Fibroblast of pulmonary artery (primary cell): ENCODE results near the gene ANO2.

ENCODE experiments used
- DNase-seq: peaks from one replicate; pipeline ENCODE4 v3.0.0-alpha.2; 2010; ENCODE audit warnings: low read depth
- H3K4me3 ChIP-seq: replicated peaks from 2 replicates; pipeline ENCODE4 v1.5.1; 2011; ENCODE audit warnings: low read depth, mild to moderate bottlenecking, control low read depth, low read length, moderate library complexity
- TF ChIP-seq, protein P1 (sequence below): IDR thresholded peaks from 2 replicates; pipeline ENCODE4 v1.5.1; 2011; ENCODE audit warnings: mild to moderate bottlenecking, control low read depth, low read length, inconsistent platforms; ENCODE audit errors: missing control alignments

Gene ANO2

DNA sequence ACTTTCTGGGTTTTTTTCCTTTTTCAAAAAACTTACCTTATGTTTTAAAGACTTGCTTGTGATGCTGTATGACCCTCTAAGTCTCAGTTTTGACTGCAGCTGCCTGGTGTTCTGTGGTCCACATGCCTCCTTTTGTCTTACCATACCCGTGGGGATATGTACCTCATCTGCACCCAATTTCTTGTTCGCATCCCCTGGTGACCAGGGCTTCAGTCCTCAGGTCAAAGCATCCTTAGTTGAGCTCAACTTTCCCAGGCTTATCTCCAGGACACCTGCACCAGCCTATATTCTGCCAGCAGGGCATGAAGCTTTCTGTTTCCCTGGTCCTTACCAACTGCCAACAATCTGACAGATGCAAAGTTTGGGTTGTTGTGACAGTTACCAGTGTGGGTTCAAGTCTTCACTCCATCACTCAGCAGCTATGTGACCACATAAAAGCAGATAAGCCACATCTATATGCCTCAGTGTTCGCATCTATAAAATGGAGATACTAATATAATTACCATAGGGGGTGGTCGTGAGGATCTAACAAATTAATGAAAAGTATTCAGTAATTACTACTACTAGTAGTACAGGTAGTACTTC, 419.2 kb downstream of the ANO2 start:
- no peak for DNase-seq
- no peak overlapping the region for H3K4me3 ChIP-seq
- TF ChIP-seq, protein P1, sequence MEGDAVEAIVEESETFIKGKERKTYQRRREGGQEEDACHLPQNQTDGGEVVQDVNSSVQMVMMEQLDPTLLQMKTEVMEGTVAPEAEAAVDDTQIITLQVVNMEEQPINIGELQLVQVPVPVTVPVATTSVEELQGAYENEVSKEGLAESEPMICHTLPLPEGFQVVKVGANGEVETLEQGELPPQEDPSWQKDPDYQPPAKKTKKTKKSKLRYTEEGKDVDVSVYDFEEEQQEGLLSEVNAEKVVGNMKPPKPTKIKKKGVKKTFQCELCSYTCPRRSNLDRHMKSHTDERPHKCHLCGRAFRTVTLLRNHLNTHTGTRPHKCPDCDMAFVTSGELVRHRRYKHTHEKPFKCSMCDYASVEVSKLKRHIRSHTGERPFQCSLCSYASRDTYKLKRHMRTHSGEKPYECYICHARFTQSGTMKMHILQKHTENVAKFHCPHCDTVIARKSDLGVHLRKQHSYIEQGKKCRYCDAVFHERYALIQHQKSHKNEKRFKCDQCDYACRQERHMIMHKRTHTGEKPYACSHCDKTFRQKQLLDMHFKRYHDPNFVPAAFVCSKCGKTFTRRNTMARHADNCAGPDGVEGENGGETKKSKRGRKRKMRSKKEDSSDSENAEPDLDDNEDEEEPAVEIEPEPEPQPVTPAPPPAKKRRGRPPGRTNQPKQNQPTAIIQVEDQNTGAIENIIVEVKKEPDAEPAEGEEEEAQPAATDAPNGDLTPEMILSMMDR = no peak

DNA sequence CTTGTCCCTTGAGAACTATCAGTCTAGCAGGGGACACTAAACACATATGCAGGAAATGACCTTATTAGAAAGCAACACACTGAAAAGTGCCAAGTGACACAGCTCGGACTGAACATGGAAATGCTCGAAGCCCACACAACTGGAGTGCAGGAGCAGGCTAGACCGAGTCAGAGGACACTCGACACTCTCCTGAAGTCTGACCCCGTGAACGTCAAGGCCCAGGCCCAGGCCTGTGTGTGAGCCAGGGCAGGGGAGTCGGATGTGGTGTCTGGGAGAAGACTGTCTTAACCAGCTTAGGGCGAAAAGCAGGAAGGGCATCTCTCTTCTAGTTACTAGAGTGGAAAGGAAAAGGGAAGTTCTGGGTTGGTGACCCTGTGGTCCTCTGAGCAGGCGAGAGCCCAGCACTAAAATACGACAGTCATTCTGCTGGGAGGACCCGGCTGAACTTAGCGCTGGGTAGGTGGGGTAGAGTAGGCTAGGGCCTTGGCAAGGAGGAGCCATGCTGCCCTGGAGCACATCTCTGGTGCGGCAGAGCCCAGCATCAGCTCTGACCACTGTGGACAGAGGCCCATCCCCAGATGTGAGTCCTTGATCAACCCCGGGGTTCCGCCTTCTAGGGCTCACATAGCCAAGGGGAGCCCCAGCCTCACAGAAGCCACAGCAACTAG, 420.2 kb downstream of the ANO2 start:
- DNase-seq = no peak
- no peak overlapping the region for H3K4me3 ChIP-seq

DNA sequence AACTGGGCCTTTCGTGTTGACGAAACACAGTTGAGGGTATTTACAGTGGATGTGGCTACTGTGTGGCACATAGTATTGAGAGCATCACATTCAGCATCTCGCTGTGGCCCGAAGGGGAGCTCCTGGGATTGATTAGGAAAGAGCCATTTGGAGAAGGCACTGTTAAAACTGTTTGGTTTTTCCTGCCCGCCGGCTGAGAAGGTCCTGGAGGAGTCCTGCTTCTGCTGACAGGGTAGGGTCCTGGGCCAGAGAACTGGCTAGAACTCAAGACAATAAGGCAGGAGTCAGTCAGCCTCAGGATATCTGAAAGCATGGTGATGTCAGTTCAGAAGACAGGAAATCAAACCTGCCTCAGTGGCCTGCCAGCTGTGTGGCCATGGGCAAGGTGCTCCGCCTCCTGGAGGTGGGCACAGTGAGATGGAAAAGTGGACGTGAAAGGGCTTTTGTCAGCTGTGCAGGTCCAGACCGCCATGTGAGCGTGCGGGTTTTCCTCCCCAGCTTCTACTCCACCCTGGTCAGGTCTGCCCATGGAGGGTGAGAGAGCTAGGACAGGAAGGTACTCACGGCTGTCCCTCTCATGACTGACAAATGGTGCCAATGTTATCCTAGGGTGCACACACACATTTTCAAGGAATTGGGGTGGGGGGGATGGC, 420.8 kb downstream of the ANO2 start:
- no peak overlapping the region for H3K4me3 ChIP-seq
- no peak for DNase-seq
- TF ChIP-seq, protein P1 = no peak

More for the DNA sequence above, 420.2 kb downstream of the ANO2 start:
- TF ChIP-seq, protein P1 = no peak

DNA sequence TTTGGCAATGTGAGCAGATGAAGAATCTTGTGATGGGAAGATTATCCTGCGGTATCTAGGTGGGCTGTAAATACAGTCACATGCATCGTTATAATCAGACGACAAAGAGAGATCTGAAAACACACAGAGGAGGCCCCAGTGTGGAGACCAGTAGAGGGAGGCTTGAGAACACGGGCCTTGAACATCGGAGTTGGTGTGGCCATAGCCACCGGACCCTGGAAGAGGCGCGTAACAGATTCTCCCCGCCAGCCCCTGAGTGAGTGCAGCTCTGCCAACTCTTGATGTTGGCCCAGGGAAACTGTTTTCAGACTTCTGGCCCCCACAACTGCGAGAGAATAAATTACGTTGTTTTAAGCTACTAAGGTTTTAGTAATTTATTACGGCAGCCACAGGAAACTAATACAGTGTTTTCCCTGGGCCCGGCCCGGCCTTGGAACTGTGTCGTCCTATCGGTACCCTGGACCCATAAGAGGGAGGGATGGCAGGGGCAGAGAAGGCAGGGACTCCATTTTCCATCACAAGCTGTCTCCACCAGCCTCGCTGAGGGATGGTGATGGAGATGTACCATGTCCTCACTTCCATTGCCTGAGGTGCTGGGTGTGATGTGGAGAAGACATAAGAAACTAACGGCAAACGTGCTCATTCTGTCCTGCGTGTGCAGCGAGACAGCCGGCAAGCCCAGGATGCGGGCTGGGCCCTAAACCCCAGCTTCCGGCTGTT, 421.5 kb downstream of the ANO2 start:
- H3K4me3 ChIP-seq = no peak overlapping the region
- TF ChIP-seq, protein P1 = no peak
- DNase-seq = no peak

DNA sequence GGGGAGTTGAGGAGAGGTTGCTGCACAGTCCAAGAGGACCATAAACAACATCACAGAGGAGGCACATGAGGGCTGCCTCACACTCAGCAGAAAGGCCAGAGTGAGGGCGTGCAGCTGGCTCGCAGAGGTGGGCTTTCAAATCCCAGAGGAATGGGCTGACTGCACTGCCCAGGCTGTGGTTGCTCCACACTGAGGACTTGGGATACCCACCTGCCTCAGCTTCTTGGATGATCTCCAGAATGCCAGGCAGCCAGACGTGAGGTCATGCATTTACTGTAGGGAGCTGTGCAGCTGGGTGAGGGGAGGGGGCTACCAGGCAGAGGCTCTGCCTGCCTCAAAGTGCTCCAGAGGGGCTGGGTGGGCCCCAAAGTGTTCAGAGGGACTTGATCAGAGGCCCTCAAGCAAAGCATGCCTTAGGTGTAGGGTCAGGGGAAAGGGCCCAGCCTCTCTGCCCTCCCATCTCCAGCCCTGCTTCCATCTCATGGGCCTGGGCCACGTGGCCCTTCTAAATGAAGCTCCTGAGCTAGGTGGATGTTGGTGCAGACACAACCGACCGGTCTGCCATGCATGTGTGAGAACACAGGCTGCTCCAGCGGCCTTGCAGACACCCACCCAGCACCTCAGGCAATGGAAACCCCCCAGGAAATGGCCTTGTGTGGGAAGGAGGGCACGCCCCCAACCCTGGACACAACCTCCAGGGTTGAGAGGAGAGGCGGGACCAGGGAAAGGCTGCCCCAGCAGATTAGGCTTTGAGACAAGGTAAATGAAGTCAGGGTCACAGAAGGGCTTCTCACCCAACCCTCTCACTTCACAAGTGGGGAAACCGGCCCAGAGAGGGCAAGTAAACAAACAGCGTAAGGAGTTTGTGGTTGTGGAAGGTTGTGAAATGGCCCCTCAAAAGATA, 422.4 kb downstream of the ANO2 start:
- DNase-seq = no peak
- TF ChIP-seq, protein P1 = no peak
- H3K4me3 ChIP-seq = no peak overlapping the region

DNA sequence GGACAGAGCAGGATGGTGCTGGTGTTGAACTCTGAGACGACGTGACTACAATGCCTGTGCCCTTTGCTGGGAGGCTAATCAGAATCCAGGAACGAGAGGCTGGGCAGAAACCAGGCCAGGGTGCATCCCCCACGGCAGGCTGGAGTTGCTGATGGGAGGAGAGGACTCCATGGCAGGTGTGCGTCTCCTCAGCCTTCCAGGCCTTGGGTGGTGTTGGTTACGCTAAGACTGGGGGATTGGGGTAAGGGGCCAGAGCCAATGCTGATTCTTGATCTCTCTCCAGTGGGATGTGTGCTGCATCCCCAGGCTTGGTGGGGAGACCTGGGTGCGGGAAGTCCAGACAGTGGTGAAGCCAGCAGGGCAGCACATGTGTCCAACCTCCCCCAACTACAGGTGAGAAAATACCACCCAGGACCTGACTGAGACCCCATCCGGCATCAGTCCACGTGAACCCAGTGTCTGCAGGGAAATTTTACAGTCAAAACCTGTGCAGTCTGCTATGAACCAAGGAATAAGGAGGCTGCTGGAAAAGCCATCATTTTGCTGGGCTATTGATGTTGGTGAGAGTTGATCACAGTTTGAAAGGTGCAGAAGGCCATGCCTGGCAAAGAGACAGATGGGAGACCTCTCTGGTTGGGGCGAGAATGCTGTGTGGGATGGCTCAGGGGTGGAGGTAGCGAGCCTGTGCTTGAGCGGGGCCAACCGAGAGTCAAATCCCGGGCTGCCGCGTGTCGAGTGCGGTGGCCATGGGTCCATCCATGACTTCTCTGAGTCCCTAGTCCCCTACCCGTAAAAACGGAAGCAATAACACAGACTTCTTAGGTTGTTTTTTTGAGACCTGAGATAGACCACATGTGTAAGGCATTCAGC, 423.4 kb downstream of the ANO2 start:
- TF ChIP-seq, protein P1 = no peak
- H3K4me3 ChIP-seq = no peak overlapping the region
- DNase-seq = no peak
